Left kidney (tissue), 2 donors: Measurements from ENCODE around the gene POP4. TPM values are rescaled to one million over a fixed set of nuclear protein-coding genes. Genes with fewer than 3 reads are reported as not detected.
"Not testable (repeated sequence)": the region's sequence is repeated elsewhere in the genome, so short reads cannot be mapped to it uniquely, and the experiment has no call there.

Source experiments
- DNase-seq: peaks from one replicate; pipeline ENCODE4 v3.0.0-alpha.2; 2013
- polyA plus RNA-seq: library from polyadenylated mRNA; unstranded; fragments of 120-200 nt; gene quantifications from one replicate; pipeline ENCODE4 v1.2.1, GENCODE V29; 2013; ENCODE audit not compliant: insufficient read length

The POP4 gene
- polyA plus RNA-seq, 1 donor: 66.2 TPM

- DNase-seq: peak; percentile 82
These were observed 4.6 kb downstream of the POP4 start for GRCh38 chr19:29610574-29611271.

- DNase-seq: no peak
These were observed 6.0 kb downstream of the POP4 start for GRCh38 chr19:29612121-29612520.

DNA sequence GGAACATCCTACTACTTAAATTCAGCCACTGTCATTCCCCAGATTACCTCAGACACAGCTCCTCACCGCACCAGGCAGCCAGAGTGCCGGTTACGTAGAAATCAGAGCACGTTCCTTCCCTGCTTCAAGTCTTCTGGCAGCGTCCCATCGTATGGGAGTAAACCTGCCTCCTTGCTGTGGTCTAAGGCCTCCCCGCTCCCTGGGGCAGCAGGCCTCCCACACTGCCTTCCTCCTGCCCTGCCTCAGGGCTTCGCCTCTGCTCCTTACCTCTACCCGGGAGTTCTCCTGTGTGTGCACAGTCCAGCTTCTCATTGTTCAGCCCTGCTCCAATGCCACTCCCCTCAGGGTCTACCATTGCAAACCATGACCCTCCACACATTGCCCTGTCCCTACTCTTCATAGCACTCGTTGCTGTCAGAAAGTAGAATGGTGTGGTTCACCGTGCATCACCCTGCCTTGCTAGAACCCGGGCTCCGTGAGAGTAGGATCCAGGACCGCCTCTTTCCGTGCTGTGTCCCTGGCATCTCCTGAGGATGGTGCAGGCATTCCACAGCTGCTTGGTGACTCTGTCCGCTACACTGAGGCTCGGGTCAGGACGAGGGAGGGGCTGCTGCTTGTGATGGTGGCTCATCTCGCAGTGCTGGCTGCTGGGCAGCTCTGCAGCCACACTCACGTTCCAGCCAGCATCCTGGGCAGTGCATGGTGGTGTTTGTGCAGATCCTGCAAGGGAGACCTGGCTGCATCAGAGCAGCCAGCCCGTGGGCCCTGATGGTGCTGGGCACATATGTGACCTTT, 6.9 kb downstream of the POP4 start:
- DNase-seq: no peak

- DNase-seq: no peak
These were observed 8.0 kb downstream of the POP4 start for GRCh38 chr19:29614046-29614445.

- no peak for DNase-seq
These were observed 8.7 kb downstream of the POP4 start for GRCh38 chr19:29614780-29615179.

- DNase-seq: no peak
These were observed 9.9 kb downstream of the POP4 start for GRCh38 chr19:29615891-29616425.

DNA sequence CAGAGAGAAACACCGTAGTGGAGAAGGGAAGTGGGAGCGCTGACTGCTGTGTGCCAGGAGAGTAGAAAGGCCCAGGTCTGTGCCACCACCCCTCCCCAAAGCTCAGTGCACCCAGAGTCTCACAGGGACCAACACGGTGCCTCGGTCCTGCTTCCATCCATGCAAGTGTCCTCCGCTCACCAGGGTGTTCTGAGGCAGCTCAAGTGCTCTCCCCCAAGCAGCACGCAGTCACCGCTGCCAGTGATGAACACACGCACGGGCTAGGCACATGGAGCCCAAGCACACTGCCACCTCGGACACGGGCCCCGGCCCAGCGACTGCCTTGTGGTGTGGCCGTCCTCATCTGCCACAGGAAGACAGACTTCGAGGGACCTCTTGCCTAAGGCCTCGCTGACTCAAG, 10.5 kb downstream of the POP4 start:
- DNase-seq: no peak

GRCh38 chr19:29617366-29618266, 11.5 kb downstream of the POP4 start:
- DNase-seq: no peak

DNA sequence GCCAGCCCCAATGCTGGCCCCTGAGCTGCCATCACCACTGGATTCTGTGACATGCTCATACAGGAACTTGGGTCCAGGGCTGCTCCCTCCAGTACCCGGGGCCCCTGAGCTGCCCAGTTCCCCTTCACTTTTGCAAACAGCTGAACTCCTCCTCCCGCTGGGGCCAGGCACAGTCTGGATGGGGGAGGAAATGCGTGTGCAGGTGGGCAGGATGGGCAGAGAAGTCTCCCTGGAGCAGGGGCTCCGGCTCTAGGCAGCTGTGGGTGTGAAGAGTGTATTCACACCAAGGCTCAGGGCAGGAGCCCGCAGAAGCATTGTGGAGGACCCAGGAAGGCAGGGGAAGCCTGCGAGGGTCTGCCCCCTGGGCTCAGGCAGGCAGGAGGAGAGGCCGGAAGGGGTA, 12.4 kb downstream of the POP4 start:
- no peak for DNase-seq

GRCh38 chr19:29618871-29619270, 12.8 kb downstream of the POP4 start:
- DNase-seq: no peak

GRCh38 chr19:29620931-29621351, 14.9 kb downstream of the POP4 start:
- DNase-seq: no peak

- no peak for DNase-seq
These were observed 16.3 kb downstream of the POP4 start for GRCh38 chr19:29622166-29623070.

DNA sequence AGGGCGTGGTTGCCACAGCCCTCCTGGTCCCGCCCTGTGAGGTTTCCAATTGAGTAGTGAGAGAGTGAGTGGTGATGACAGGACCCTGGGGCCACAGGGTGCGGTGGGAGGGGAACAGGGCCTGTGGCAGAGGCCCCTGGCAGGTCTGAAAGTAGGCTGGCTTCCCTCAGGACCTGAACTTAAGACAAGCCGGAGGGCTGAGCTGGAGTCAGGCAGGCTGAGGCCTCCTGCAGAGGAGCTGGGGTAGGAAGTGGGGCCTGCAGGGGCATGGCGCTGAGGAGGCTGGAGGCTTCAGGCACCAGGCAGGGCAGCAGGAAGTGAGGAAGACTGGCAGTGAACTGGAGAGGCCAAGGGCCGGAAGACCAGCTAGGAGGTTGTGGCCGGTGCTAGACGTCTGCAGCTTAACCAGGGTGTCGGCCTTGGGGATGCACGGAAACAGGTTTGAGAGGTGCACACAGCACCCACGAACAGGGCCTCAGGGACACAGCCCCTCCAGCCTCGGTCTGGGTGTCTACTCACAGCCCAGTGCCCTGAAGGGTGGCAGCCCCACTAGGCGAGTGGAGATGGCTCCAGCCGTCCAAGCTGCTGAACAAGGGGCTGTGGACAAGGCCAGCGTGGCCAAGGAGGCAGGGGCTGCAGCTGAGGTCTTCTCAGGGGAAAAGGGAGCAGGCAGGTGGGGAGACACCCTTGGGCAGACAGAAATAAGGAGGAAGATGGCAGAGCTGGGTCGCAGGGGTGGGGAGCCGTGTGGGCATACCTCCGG, 17.8 kb downstream of the POP4 start:
- no peak for DNase-seq

GRCh38 chr19:29624489-29625185, 18.6 kb downstream of the POP4 start:
- no peak for DNase-seq

DNA sequence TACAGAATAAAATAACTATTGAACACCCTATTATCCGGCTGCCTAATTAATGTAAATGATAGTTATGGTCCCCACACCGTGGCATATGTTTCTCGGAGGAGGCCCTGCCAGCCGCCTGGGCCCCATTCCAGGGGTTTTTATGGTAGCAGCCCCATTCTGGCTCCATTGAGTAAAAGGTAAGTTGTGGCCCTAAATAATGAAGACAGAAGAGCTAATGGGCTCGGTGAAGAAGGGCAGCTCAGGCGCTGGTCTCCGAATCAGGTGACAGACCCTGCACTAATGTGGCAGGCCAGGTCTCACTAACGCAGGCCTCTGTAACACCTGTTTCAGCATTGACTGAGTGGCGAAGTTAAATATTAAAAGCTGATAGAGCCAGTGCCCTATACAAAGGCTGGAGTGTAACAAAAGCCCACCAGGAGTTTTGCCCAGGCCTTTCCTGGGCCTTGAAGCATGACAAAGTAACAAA, 19.1 kb downstream of the POP4 start:
- DNase-seq: no peak

DNA sequence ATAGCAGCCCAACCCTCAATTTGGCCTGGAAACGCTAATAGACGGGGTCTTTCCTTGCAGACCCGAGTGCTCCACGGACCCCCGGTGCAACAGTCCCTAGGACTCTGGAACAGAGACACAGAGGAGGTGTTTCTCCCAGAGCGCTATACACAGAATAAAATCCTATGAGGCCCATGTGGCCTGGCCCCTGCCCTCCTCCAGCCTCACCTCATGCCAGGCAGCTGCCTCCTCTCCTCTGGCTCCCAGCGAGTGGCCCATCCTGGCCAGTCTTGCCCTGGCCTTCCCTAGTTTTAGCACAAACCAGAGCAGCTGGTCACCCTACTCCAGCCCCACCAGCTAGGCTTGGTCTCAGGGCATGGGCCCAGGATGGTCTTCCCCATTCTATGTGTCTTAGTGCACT, 20.3 kb downstream of the POP4 start:
- no peak for DNase-seq

DNA sequence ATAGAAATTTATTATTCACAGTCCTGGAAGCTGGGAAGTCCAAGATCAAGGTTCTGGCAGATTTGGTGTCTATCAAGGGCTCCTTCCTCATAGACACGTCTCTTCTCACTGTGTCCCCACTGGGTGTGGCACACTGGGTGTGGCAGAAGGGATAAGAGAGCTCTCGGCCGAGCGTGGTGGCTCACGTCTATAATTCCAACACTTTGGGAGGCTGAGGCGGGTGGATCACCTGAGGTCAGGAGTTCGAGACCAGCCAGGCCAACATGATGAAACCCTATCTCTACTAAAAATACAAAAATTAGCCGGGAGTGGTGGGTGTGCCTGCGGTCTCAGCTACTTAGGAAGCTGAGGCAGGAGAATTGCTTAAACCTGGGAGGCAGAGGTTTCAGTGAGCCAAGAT, 20.7 kb downstream of the POP4 start:
- not testable (repeated sequence) for DNase-seq

GRCh38 chr19:29628661-29629385, 22.7 kb downstream of the POP4 start:
- DNase-seq: no peak
